Measurements from ENCODE around the gene ZNF436.

- TF ChIP-seq CTCF (IDR thresholded peaks at IDR 0.05) (no peak), POLR2A (IDR thresholded peaks at IDR 0.05) (no peak)
These were observed 1.7 kb downstream of the ZNF436 start for GRCh38 chr1:23367791-23368561.
